PC-3 (cell line): Measurements from ENCODE around the gene EID2.

Source experiments
- EZH2 ChIP-seq: fragments of 300-600 bp; sonication (generic); IDR thresholded peaks from one replicate; pipeline ENCODE4 v1.6.1; 2017; ENCODE audit warnings: antibody characterized with exemption, mild to moderate bottlenecking, low read length; ENCODE audit not compliant: unreplicated experiment
- TF ChIP-seq, protein P1 (sequence below): fragments of 300-600 bp; sonication (generic); conservative IDR thresholded peaks from 2 replicates; pipeline ENCODE4 v1.5.1; 2017; ENCODE audit warnings: antibody characterized with exemption, low read depth, mild to moderate bottlenecking, low read length

DNA sequence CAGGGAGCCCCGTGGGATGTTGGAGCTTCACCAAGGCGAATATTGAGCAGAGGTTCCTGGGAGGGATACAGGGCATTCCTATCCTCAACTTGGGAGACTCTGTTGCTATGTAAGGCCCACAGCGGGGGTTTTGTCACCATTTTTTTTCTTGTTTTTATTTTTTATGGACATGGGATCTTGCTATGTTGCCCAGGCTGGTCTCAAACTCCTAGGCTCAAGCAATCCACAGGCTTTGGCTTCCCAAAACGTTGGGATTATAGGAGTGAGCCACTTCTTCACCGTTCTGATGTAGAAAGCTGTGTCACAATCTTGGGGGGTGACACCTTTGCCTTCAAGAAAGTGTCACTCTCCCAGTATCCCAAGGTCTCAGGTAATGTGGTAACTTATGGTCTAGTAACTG lies 38.6 kb downstream of the EID2 start:
- TF ChIP-seq, protein P1, sequence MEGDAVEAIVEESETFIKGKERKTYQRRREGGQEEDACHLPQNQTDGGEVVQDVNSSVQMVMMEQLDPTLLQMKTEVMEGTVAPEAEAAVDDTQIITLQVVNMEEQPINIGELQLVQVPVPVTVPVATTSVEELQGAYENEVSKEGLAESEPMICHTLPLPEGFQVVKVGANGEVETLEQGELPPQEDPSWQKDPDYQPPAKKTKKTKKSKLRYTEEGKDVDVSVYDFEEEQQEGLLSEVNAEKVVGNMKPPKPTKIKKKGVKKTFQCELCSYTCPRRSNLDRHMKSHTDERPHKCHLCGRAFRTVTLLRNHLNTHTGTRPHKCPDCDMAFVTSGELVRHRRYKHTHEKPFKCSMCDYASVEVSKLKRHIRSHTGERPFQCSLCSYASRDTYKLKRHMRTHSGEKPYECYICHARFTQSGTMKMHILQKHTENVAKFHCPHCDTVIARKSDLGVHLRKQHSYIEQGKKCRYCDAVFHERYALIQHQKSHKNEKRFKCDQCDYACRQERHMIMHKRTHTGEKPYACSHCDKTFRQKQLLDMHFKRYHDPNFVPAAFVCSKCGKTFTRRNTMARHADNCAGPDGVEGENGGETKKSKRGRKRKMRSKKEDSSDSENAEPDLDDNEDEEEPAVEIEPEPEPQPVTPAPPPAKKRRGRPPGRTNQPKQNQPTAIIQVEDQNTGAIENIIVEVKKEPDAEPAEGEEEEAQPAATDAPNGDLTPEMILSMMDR: no peak
- TF ChIP-seq EZH2: no peak
